ENCODE results near the gene PTDSS2.

The PTDSS2 gene

GRCh38 chr11:414318-414857 is 35.7 kb upstream of the PTDSS2 start:
- H3K4me3 ChIP-seq (replicated peaks; ENCODE audit: low read depth, low read length): no peak overlapping the region; the same call in 1 of the 2 replicates
- no peaks in the 10 kb centered on the region for H3K36me3 ChIP-seq (ENCODE audit: control insufficient read depth, insufficient read depth, low read length)
- DNase-seq (ENCODE audit: extremely low read depth, insufficient read length): no peak
- TF ChIP-seq CTCF (IDR thresholded peaks at IDR 0.05; ENCODE audit: insufficient read depth, low read length, poor library complexity, severe bottlenecking): no peak
- H3K27me3 ChIP-seq (replicated peaks; ENCODE audit: control insufficient read depth, insufficient read depth, low read length): no peaks in the 10 kb centered on the region; the same call in 1 of the 2 replicates

- Histone ChIP-seq H3K4me3 (replicated peaks; ENCODE audit: low read depth, low read length) (no peak overlapping the region), H3K27me3 (replicated peaks; ENCODE audit: control insufficient read depth, insufficient read depth, low read length) (no peaks in the 10 kb centered on the region; the same call in 1 of the 2 replicates), H3K36me3 (ENCODE audit: control insufficient read depth, insufficient read depth, low read length) (no peaks in the 10 kb centered on the region)
- no peak for DNase-seq (ENCODE audit: extremely low read depth, insufficient read length)
- no peak for TF ChIP-seq CTCF (IDR thresholded peaks at IDR 0.05; ENCODE audit: insufficient read depth, low read length, poor library complexity, severe bottlenecking)
Observed at GRCh38 chr11:415640-416041, 34.4 kb upstream of the PTDSS2 start.

DNA sequence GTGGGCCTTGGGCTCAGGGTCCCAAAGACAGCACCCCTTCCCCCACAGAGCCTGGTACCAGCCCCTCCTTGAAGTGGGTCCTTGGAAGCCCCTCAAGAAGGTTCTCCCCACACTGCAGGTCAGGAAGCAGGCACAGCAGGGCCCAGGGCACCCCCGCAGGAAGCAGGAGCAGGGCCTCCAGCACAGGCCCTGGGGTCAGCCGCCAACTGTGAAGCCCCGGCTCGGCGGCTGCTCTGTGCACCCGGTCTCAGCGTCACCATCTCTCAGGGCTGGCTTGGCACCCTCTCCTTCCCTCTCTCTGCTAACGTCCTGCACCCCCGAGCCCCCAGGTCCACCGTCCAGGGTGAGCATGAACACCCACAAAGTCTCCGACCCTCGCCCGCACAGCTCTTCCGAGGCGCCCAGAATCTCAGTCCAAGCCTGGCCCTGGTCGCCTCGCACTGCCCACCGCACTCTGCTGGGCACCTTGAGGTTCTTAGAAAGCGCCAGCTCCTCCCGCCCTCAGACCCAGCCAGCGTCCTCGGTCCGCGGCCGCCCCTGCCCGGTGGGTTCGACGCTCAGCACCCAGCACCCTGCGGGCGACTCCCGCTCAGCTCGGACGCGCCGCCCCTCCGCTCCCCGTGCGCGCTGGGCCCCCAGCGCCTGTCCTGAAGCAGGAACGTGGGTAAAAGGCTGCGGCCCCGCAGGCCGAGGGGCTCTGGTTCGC is 33.9 kb upstream of the PTDSS2 start:
- no peak for DNase-seq (ENCODE audit: extremely low read depth, insufficient read length)
- H3K4me3 ChIP-seq (replicated peaks; ENCODE audit: low read depth, low read length): peak overlapping the region; percentile 58
- no peaks in the 10 kb centered on the region for H3K36me3 ChIP-seq (ENCODE audit: control insufficient read depth, insufficient read depth, low read length)

GRCh38 chr11:416757-417621 is 33.1 kb upstream of the PTDSS2 start:
- peak overlapping the region; percentile 58 for H3K4me3 ChIP-seq (replicated peaks; ENCODE audit: low read depth, low read length)

More for the DNA sequence above, 33.9 kb upstream of the PTDSS2 start:
- no peaks in the 10 kb centered on the region; the same call in 1 of the 2 replicates for H3K27me3 ChIP-seq (replicated peaks; ENCODE audit: control insufficient read depth, insufficient read depth, low read length)
- no peak for TF ChIP-seq CTCF (IDR thresholded peaks at IDR 0.05; ENCODE audit: insufficient read depth, low read length, poor library complexity, severe bottlenecking)

More at GRCh38 chr11:416757-417621, 33.1 kb upstream of the PTDSS2 start:
- no peak for TF ChIP-seq CTCF (IDR thresholded peaks at IDR 0.05; ENCODE audit: insufficient read depth, low read length, poor library complexity, severe bottlenecking)
- no peaks in the 10 kb centered on the region for H3K36me3 ChIP-seq (ENCODE audit: control insufficient read depth, insufficient read depth, low read length)
- no peak for DNase-seq (ENCODE audit: extremely low read depth, insufficient read length)
- no peaks in the 10 kb centered on the region; the same call in 1 of the 2 replicates for H3K27me3 ChIP-seq (replicated peaks; ENCODE audit: control insufficient read depth, insufficient read depth, low read length)
